Fibroblast of mammary gland (primary cell): ENCODE results near the gene PROC.

Source experiments
- DNase-seq: peaks from one replicate; pipeline ENCODE4 v3.0.0-alpha.2; 2010; ENCODE audit warnings: low read depth
- H3K4me3 ChIP-seq: 2 replicates; pipeline ENCODE4 v1.5.1; 2011; ENCODE audit warnings: low read depth, mild to moderate bottlenecking, low read length, moderate library complexity; ENCODE audit not compliant: control insufficient read depth
- CTCF ChIP-seq: conservative IDR thresholded peaks from 2 replicates; pipeline ENCODE4 v1.5.1; 2011; ENCODE audit warnings: low read depth, low read length, inconsistent platforms; ENCODE audit not compliant: control insufficient read depth, insufficient read depth

PROC gene

DNA sequence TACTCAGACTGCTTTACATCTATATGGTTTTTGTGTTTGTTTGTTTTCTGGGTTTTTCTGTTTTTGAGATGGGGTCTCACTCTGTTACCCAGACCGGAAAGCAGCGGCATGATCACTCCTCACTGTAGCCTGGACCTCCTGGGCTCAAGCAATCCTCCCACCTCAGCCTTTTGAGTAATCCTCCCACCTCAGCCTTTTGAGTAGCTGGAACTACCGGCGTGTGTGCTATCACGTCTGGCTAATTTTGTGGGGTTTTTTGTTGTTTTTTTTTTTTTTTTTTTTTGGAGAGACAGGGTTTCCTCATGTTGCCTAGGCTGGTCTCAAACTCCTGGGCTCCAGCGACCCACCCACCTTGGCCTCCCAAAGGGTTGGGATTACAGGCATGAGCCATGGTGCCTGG lies 39.5 kb upstream of the PROC start:
- no peak overlapping the region for H3K4me3 ChIP-seq
- no peak for TF ChIP-seq CTCF
- DNase-seq: no peak

DNA sequence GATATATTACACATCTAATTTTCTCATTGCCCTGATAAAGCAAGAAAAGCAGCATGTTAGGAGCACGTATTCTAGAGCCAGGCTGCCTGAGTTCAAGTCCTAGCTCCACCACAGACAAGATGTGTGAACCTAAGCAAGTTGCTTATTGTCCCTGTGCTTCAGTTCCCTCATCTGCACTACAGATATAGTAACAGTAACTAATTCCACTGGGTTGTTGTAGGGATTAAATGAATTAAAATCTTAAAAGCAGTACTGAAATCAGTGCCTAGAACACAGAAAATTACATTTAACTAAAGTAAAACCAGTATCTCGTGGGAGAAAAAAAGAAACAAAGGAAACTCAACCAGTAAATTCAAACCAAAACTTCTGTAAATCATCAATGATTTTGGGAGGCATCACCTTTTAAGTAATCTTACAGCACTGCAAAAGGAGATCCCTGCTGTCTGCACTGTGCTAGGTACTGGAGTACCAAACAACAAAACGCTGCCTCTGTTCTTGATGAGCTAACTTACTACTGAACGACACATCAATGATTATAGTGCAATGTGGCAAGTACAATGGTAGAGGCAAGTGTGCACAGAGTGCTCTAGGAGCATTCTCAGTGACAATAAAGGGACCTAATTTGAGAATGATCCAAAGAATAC lies 38.4 kb upstream of the PROC start:
- no peak overlapping the region for H3K4me3 ChIP-seq
- DNase-seq: no peak
- TF ChIP-seq CTCF: no peak

- DNase-seq: no peak
- H3K4me3 ChIP-seq: no peak overlapping the region
- TF ChIP-seq CTCF: no peak
These were observed 36.5 kb upstream of the PROC start for GRCh38 chr2:127381762-127382161.

DNA sequence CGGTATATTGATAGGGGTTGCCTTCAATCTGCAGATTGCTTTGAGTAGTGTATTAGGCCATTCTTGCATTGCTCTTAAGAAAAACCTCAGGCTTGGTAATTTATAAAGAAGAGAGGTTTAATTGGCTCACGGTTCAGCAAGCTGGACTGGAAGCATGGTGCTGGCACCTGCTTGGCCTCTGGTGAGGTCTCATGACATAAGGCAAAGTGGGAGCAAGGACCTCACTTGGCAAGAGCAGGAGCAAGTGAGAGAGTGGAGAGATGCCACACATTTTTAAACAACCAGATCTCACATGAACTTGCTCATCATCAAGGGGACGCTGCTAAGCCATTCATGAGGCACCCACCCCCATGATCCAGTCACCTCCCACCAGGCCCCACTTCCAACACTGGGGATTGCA lies 35.4 kb upstream of the PROC start:
- TF ChIP-seq CTCF: no peak
- H3K4me3 ChIP-seq: no peak overlapping the region
- no peak for DNase-seq

GRCh38 chr2:127384529-127384928 lies 33.7 kb upstream of the PROC start:
- no peak for TF ChIP-seq CTCF
- DNase-seq: no peak
- no peak overlapping the region for H3K4me3 ChIP-seq

DNA sequence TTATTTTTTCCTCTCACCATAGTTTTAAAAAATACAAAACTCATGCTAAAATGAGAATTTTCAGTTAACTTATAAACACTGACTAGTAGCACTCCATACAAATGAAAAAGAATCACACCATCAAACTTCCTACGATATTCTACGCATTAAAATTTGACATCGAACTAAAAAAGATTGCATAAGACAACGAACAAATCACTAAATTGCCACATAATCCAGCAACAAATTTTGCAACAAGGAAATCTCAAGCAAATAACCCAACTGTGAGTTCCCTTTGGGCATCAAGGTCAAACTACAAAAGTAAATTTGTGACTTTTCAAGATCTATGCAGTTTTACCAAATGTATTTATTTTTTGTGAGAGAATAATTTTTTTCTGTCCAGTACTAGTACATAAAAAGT lies 32.0 kb upstream of the PROC start:
- DNase-seq: peak; percentile 50
- peak overlapping the region; percentile 71 for H3K4me3 ChIP-seq
- TF ChIP-seq CTCF: no peak

GRCh38 chr2:127386764-127387654 lies 31.2 kb upstream of the PROC start:
- peak overlapping the region; percentile 71 for H3K4me3 ChIP-seq
- TF ChIP-seq CTCF: no peak
- peak; percentile 82 for DNase-seq
